ENCODE data around the gene AIFM2.

Gene AIFM2

GRCh38 chr10:70166394-70166793 lies 33.8 kb upstream of the AIFM2 start:
- no peak for TF ChIP-seq CTCF (IDR thresholded peaks at IDR 0.05; ENCODE audit: poor library complexity, severe bottlenecking)
- ATAC-seq (ENCODE audit: low read depth) (no peak), DNase-seq (ENCODE audit: low spot score) (no peak)
- no peak overlapping the region for H3K4me3 ChIP-seq (ENCODE audit: severe bottlenecking)
- H3K4me1 ChIP-seq (ENCODE audit: insufficient read depth, poor library complexity, severe bottlenecking): peaks cover 4% of the 10 kb centered on the region
- no peaks in the 10 kb centered on the region for H3K27me3 ChIP-seq (ENCODE audit: insufficient read depth, poor library complexity, severe bottlenecking)
- no peak overlapping the region for H3K27ac ChIP-seq (ENCODE audit: poor library complexity, severe bottlenecking)
- peaks cover 48% of the 10 kb centered on the region for H3K36me3 ChIP-seq (ENCODE audit: low read depth)
- H3K9me3 ChIP-seq (ENCODE audit: severe bottlenecking): no peaks in the 10 kb centered on the region

GRCh38 chr10:70164163-70164562 lies 31.5 kb upstream of the AIFM2 start:
- no peak overlapping the region for H3K27ac ChIP-seq (ENCODE audit: poor library complexity, severe bottlenecking)
- H3K9me3 ChIP-seq (ENCODE audit: severe bottlenecking): no peaks in the 10 kb centered on the region
- H3K36me3 ChIP-seq (ENCODE audit: low read depth): peaks cover 70% of the 10 kb centered on the region
- ATAC-seq (ENCODE audit: low read depth) (no peak), DNase-seq (ENCODE audit: low spot score) (no peak)
- no peaks in the 10 kb centered on the region for H3K27me3 ChIP-seq (ENCODE audit: insufficient read depth, poor library complexity, severe bottlenecking)
- H3K4me3 ChIP-seq (ENCODE audit: severe bottlenecking): no peak overlapping the region
- no peak for TF ChIP-seq CTCF (IDR thresholded peaks at IDR 0.05; ENCODE audit: poor library complexity, severe bottlenecking)
- H3K4me1 ChIP-seq (ENCODE audit: insufficient read depth, poor library complexity, severe bottlenecking): peaks cover 5% of the 10 kb centered on the region

GRCh38 chr10:70163448-70163847 lies 30.8 kb upstream of the AIFM2 start:
- H3K4me3 ChIP-seq (ENCODE audit: severe bottlenecking): no peak overlapping the region
- H3K36me3 ChIP-seq (ENCODE audit: low read depth): peaks cover 73% of the 10 kb centered on the region
- no peaks in the 10 kb centered on the region for H3K27me3 ChIP-seq (ENCODE audit: insufficient read depth, poor library complexity, severe bottlenecking)
- no peak for TF ChIP-seq CTCF (IDR thresholded peaks at IDR 0.05; ENCODE audit: poor library complexity, severe bottlenecking)
- no peak overlapping the region for H3K27ac ChIP-seq (ENCODE audit: poor library complexity, severe bottlenecking)
- peaks cover 5% of the 10 kb centered on the region for H3K4me1 ChIP-seq (ENCODE audit: insufficient read depth, poor library complexity, severe bottlenecking)
- no peak for ATAC-seq (ENCODE audit: low read depth)
- H3K9me3 ChIP-seq (ENCODE audit: severe bottlenecking): no peaks in the 10 kb centered on the region
- DNase-seq (ENCODE audit: low spot score): no peak

- Histone ChIP-seq H3K4me1 (ENCODE audit: insufficient read depth, poor library complexity, severe bottlenecking) (peaks cover 5% of the 10 kb centered on the region), H3K36me3 (ENCODE audit: low read depth) (peaks cover 72% of the 10 kb centered on the region)
These were observed 30.2 kb upstream of the AIFM2 start for GRCh38 chr10:70162892-70163201.

More at GRCh38 chr10:70162892-70163201, 30.2 kb upstream of the AIFM2 start:
- no peaks in the 10 kb centered on the region for H3K9me3 ChIP-seq (ENCODE audit: severe bottlenecking)
- H3K27ac ChIP-seq (ENCODE audit: poor library complexity, severe bottlenecking): no peak overlapping the region
- no peaks in the 10 kb centered on the region for H3K27me3 ChIP-seq (ENCODE audit: insufficient read depth, poor library complexity, severe bottlenecking)
- H3K4me3 ChIP-seq (ENCODE audit: severe bottlenecking): no peak overlapping the region
- ATAC-seq (ENCODE audit: low read depth) (no peak), DNase-seq (ENCODE audit: low spot score) (no peak)
- TF ChIP-seq CTCF (IDR thresholded peaks at IDR 0.05; ENCODE audit: poor library complexity, severe bottlenecking): no peak
